ENCODE measurements around the gene PEX11B.

- TF ChIP-seq POLR2AphosphoS5 (IDR thresholded peaks at IDR 0.05; ENCODE audit: low read depth, low read length) (no peak), CTCF (IDR thresholded peaks at IDR 0.05) (no peak), REST (IDR thresholded peaks at IDR 0.05; ENCODE audit: insufficient read depth in 1 of 2, low read depth in 2 of 2, low read length in 1 of 2) (no peak)
Observed at GRCh38 chr1:145878724-145879123, 39.8 kb downstream of the PEX11B start.
